Ovary (tissue), 3 donors: ENCODE data around the gene SBNO1.

Experiments used
- CTCF ChIP-seq, 3 donors: fragments of 450-650 bp in 2 of 3; fragments of 200-600 bp in 1 of 3; IDR thresholded peaks; one replicate each; pipeline versions ENCODE4 v1.5.1 to v1.8.0; 2016 to 2022; ENCODE audit warnings: antibody characterized with exemption in 3 of 3, mild to moderate bottlenecking in 1 of 3
- POLR2A ChIP-seq: fragments of 450-650 bp; IDR thresholded peaks from one replicate; pipeline ENCODE4 v1.6.1; 2017; ENCODE audit warnings: antibody characterized with exemption, mild to moderate bottlenecking, moderate library complexity
- donor health status: DM: no; HTN: no; CAD: no.

- TF ChIP-seq CTCF (IDR thresholded peaks at IDR 0.05), result no peak
- no peak for TF ChIP-seq POLR2A
Measured at GRCh38 chr12:123337070-123337469, 27.6 kb downstream of the SBNO1 start.
